Motor neuron (in vitro differentiated cells): Measurements from ENCODE around the gene PAK1. TPM values are rescaled to one million over a fixed set of nuclear protein-coding genes. Genes with fewer than 3 reads are reported as not detected.

ENCODE experiments used
- ATAC-seq, 8 experiments: fragments of 200-7000 bp; cut with Tn5 transposase; replicated peaks in 6 of 8; 2 replicates each; pipeline ENCODE4 v1.8.0; 2021; ENCODE audit warnings: mild to moderate bottlenecking in 8 of 8, moderate library complexity in 8 of 8
- H3K27ac ChIP-seq, 2 donors: fragments of 250-450 bp; sonication (Bioruptor Pico); 2 replicates each; pipeline ENCODE4 v1.9.0; 2021; ENCODE audit warnings: antibody characterized with exemption in 2 of 2, mild to moderate bottlenecking in 2 of 2, moderate library complexity in 1 of 2
- H3K4me1 ChIP-seq, 2 donors: fragments of 250-450 bp; sonication (Bioruptor Pico); replicated peaks in 1 of 2; 2 replicates each; pipeline ENCODE4 v1.6.1; 2021; ENCODE audit warnings: antibody characterized with exemption in 2 of 2, mild to moderate bottlenecking in 2 of 2, moderate library complexity in 1 of 2
- H3K4me3 ChIP-seq, 5 donors: fragments of 250-450 bp; sonication (Bioruptor Pico); 2 replicates each; pipeline ENCODE4 v1.9.0; 2021; ENCODE audit warnings: antibody characterized with exemption in 5 of 5, mild to moderate bottlenecking in 5 of 5, moderate library complexity in 4 of 5
- WGBS, 10 experiments: fragments of 450-650 bp; shearing (Covaris generic); methylation state at CpG; one replicate each; pipeline ENCODE4 v1.0.0; 2022; 5-methylcytosine and 5-hydroxymethylcytosine counted together
- in situ Hi-C, 9 experiments: fragments of 400-800 bp; cut with MboI; loops; one replicate each; pipeline ENCODE4 v1.15.0; 2021; ENCODE audit warnings: low sequenced_read_pairs in 9 of 9, low pct_unique_long_range_greater_than_20kb in 2 of 9; ENCODE audit not compliant: unreplicated experiment in 9 of 9
- total RNA-seq, 8 experiments: library from RNA; unstranded; fragments of 300-600 nt; gene quantifications; 2 replicates each; pipeline versions ENCODE4 v1.2.3 to v1.2.4, GENCODE V29; 2022

PAK1 gene
- total RNA-seq, 8 experiments from 2014 or later, result 36.6 to 108 (median 48.7) TPM

DNA sequence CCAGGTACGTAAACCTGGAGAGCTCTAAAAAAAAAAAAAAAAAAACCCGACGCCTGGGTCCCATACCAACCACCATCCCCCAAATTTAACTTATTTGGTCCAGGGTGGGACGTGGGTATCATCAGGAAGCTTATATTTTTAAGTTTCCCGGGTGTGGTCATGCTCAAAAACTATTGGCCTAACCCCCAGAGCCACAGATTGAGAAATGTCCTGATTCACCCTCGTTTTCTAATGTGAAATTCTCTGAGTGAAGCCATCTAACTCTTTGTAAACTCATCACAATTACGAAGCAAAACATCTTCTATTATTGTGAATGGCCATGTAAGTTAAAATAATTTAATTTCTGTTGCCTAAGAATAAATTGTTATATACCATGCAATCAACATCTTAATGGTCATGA, 29.6 kb downstream of the PAK1 start:
- peaks cover 3 to 7% of the 10 kb centered on the region in 2 donors for H3K4me1 ChIP-seq
- H3K27ac ChIP-seq, result no peak overlapping the region
- 39 to 96% (median 83%) methylated on average over 3 to 7 of the region's 7 CpGs for WGBS, 10 experiments
- no peak for ATAC-seq
- in situ Hi-C loops, result no loop called here
- no peak overlapping the region for H3K4me3 ChIP-seq

DNA sequence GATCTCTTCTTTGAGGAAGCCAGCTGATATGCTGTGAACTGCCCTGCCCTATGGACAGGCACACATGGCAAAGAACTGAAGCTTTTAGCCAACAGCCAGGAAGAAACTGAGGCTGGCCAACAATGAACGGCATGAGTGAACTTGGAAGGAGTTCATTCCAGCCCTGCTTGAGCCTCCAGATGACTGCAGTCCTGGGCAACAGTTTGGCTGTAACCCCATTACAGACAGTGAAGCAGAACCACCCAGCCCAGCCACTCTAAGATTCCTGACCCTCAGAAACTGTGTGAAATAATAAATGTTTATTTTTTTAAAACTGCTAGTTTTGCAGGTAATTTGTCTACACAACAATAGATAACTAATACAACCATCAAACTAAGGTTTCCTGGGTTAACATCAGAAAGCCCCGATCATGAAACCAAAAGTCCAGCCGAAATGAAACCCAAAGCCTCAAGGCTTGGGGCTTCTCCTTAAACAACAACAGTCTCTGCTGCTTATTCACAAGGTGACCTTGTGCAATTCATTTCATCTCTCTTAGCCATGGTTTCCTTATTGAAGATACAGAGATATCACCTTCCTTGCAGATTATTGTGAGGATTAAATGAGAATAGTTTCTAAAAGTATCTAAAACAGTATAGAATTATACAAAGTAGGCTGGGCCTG, 31.4 kb downstream of the PAK1 start:
- no peaks in the 10 kb centered on the region for H3K4me1 ChIP-seq
- ATAC-seq, result no peak
- no peak overlapping the region for H3K27ac ChIP-seq
- 40 to 100% (median 98%) methylated on average over 1 to 3 of the region's 3 CpGs; no CpG with 5 or more reads in 2 of the 10 experiments for WGBS, 10 experiments
- in situ Hi-C loops, result no loop called here
- no peak overlapping the region for H3K4me3 ChIP-seq

DNA sequence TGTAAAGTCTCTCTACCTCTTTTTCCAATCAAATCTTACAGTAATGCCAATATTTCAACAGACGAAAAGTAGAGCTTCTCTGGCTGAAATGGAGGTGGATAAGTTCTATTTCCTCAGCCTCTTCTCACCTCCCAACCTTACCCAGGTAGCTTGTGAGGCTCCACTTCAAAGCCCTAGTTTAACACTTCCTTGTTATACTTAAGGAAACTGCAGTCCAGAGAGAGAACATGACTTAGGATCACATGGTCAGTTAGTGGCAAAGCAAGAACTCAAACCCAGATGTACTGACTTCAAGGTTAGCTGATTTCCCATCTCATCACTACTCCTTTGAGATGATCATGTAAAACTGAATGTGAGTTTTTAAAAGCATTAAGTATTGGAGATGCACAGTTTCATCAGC, 32.5 kb downstream of the PAK1 start:
- in situ Hi-C loops, result no loop called here
- no peak overlapping the region for H3K4me3 ChIP-seq
- ATAC-seq, result no peak
- no peaks in the 10 kb centered on the region for H3K4me1 ChIP-seq
- WGBS, 10 experiments, result 17 to 100% (median 80%) methylated on average over 1 of the region's 1 CpG; no CpG with 5 or more reads in 3 of the 10 experiments
- no peak overlapping the region for H3K27ac ChIP-seq

DNA sequence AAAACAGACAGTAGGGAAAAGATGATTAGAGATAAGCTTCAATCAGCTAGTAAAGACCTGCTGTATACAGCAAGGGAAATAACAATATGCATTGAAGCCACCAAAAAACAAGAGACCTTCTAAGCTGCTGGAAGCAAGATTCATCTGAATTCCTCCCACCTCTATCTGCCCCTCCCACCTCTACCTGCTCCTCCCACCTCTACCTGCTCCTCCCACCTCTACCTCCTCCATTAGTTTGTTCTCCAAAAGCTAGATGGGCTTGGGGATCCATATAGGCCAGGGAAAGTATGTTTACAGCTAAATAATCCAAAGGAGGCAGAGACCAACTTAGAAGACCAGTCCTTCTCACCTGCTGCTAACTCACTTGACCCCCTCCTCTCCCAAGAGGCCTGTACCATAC, 33.2 kb downstream of the PAK1 start:
- H3K4me1 ChIP-seq, result no peaks in the 10 kb centered on the region
- in situ Hi-C loops, result no loop called here
- no peak overlapping the region for H3K4me3 ChIP-seq
- no peak for ATAC-seq
- no peak overlapping the region for H3K27ac ChIP-seq

DNA sequence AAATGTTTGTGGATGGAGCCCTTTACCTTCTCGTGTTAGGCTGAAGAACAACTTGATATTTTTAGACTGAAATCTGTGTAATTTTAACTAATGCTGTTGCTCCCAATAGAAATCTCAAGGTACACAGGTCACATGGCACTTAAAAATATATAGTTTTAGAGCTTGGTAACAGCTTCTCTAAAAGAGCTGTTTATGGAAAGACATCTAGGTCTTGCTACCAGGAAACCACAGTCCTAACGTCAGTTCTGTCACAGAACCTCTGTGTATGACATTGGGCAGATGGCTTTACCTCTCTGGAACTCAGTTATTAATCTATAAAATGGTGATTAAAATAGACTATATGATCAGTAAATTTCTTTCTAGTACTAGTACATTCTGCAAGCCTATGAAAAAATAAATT, 35.4 kb downstream of the PAK1 start:
- no peak for ATAC-seq
- no peaks in the 10 kb centered on the region for H3K4me1 ChIP-seq
- 0 to 100% (median 90%) methylated on average over 1 to 2 of the region's 2 CpGs; no CpG with 5 or more reads in 1 of the 10 experiments for WGBS, 10 experiments
- H3K27ac ChIP-seq, result no peak overlapping the region
- in situ Hi-C loops, result no loop called here
- H3K4me3 ChIP-seq, result no peak overlapping the region

DNA sequence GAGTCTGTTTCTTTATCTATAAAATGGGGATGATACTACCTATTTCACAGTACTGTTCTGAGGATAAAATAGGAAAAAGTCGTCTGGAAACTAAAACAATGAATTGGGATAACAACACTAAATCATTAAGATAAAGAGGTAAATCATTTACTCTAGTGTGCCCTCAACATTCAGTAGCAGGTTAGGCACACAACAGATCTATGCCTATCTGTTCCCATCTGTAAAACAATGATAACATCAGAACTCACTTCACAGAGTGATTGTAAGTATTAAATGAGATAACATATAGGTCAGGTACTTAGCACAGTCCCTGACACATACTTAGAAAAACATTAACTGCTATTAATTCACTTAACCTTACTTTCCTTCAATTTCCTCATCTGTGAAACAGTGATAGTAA, 36.9 kb downstream of the PAK1 start:
- in situ Hi-C loops, result no loop called here
- Histone ChIP-seq H3K27ac (no peak overlapping the region), H3K4me3 (no peak overlapping the region), H3K4me1 (no peaks in the 10 kb centered on the region)
- WGBS, 10 experiments, result 11 to 71% (median 25%) methylated on average over 1 of the region's 1 CpG; no CpG with 5 or more reads in 2 of the 10 experiments
- ATAC-seq, result no peak

DNA sequence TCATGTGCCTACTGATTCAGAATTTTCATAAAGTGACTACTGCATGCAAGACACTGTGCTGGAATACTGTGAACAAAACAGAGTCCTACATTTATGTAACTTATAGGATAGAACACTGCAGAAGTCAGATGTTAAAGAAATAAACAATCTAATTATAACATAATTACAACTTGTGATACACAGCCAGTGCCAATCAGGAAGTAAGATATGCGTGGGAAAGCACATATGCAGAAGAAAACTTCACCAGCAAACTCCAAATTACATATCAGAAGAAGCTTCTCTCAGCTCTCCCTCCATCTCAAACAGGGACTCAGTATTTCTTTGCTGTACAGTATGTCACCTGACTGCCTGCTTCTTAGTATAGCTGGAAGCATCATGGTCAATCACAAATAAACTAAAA, 37.4 kb downstream of the PAK1 start:
- ATAC-seq, result peak in 2 of 8 experiments; percentile 25 to 26
- Histone ChIP-seq H3K4me3 (no peak overlapping the region), H3K4me1 (no peaks in the 10 kb centered on the region), H3K27ac (no peak overlapping the region)
- 14 to 100% (median 50%) methylated on average over 1 of the region's 1 CpG; no CpG with 5 or more reads in 5 of the 10 experiments for WGBS, 10 experiments
- in situ Hi-C loops, result no loop called here

DNA sequence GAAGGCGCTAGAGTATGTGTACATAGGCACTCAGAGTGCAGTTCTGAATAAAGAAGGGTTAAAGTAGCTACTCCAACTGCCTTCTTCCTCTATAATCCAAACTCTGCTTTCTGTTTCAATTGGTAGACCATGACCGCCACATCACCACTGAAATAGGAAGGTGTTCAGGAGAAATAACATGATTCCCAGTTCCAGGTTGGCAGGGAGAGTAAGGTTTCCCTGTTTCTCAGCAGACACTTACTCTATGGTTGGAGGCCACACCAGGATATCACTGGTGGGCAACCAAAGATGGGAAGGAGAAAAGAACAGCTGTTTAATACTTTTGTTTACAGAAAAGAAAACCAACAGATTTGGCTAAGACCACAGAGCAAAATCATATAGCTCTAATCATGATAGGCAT, 37.9 kb downstream of the PAK1 start:
- in situ Hi-C loops, result no loop called here

DNA sequence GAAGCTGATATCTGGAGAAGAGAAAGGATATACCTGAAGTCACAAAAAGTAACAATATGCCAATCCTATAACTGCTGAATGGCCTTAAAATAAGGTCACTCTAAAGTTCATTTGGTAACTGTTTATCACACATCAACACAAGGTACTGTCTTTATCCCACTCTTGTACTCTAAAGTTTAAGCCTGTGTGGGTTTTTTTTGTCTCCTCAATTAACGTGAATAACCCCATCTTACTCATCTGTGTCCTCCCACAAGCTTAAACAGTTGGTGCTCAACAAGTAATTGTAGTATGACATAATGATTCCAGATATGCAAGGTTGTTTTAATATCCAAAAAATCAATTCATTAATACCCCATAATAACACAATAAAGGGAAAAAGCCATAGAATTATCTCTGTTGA, 42.1 kb downstream of the PAK1 start:
- in situ Hi-C loops, result no loop called here
- no peak for ATAC-seq
- Histone ChIP-seq H3K4me1 (no peaks in the 10 kb centered on the region), H3K4me3 (no peak overlapping the region), H3K27ac (no peak overlapping the region)
- WGBS, 10 experiments, result 17 to 100% (median 100%) methylated on average over 1 of the region's 1 CpG; no CpG with 5 or more reads in 3 of the 10 experiments

More for the DNA sequence above, 37.9 kb downstream of the PAK1 start:
- Histone ChIP-seq H3K4me1 (no peaks in the 10 kb centered on the region), H3K4me3 (no peak overlapping the region), H3K27ac (no peak overlapping the region)
- no peak for ATAC-seq
- 86 to 100% (median 93%) methylated on average over 1 to 2 of the region's 2 CpGs; no CpG with 5 or more reads in 2 of the 10 experiments for WGBS, 10 experiments

DNA sequence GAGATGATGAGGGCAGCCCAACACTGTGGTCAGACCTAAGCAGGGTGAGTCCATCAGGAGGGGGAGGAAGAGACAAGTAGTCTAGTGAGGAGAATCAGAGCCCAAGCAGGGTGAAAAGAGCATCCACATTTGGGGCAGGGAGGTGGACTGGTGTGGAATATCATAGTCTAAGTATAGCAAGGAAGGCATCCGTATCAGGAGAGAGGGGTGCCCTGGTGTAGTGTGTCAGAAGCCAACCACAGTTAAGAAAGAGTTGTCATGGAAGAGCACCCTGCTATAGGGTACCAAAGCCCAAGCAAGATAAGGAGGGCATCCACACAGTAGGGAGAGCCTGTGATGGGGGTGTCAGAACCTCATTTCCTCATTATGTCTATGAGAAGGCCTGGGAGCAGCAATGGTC, 45.3 kb downstream of the PAK1 start:
- in situ Hi-C loops, result no loop called here
- Histone ChIP-seq H3K27ac (no peak overlapping the region), H3K4me1 (no peaks in the 10 kb centered on the region), H3K4me3 (no peak overlapping the region)
- 100% methylated on average over 1 of the region's 1 CpG; no CpG with 5 or more reads in 7 of the 10 experiments for WGBS, 10 experiments
- ATAC-seq, result no peak

DNA sequence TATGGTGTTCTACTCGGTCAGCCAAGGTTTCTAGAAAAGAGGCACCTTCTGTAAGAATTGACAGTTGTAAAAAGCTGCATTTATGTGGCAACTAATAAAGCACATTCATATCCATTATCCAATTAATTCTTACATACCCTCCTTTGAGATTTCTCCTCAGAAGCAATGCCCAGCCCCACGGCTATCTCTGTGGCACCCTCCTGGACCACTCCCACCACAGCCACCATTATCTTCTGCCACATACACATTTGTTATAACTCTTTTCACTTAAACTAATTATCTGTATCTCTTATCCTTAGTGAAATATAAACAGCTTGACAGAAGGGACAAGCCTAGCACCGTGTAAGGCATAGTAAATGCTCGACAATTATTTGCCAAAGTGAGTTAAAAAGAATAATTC, 48.5 kb downstream of the PAK1 start:
- no peak for ATAC-seq

DNA sequence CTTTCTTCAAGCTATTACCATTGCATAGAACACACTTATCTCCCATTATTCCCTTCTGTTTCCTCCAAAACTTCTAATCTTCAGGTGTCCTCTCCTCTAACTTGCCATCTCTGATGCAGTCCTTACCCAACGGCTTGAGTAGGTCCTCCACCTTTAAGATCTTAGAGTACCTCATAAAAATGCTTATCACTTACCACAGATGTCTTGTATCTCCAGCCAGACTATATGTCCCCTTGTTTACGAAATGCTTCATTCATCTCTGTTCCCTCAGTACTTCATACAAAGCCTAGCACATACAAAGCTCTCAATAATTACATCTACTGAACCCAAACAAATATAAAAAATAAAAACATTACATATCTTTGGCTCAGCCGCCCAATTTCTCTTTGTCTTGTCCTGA, 49.2 kb downstream of the PAK1 start:
- WGBS, 10 experiments, result 58 to 100% (median 89%) methylated on average over 1 to 3 of the region's 3 CpGs
- ATAC-seq, result no peak
- no peak overlapping the region for H3K27ac ChIP-seq
- in situ Hi-C loops, result loop anchor here in 1 of 9 experiments (25.0 kb wide), 1 partner anchor 113 kb away; no protein-coding TSS in a partner anchor
- no peak overlapping the region for H3K4me3 ChIP-seq
- H3K4me1 ChIP-seq, result peaks cover 0 to 5% of the 10 kb centered on the region in 2 donors

More for the DNA sequence above, 48.5 kb downstream of the PAK1 start:
- H3K4me1 ChIP-seq, result peaks cover 0 to 5% of the 10 kb centered on the region in 2 donors
- 60 to 100% (median 90%) methylated on average over 1 to 4 of the region's 4 CpGs; no CpG with 5 or more reads in 2 of the 10 experiments for WGBS, 10 experiments
- H3K4me3 ChIP-seq, result no peak overlapping the region
- no peak overlapping the region for H3K27ac ChIP-seq
- in situ Hi-C loops, result no loop called here

DNA sequence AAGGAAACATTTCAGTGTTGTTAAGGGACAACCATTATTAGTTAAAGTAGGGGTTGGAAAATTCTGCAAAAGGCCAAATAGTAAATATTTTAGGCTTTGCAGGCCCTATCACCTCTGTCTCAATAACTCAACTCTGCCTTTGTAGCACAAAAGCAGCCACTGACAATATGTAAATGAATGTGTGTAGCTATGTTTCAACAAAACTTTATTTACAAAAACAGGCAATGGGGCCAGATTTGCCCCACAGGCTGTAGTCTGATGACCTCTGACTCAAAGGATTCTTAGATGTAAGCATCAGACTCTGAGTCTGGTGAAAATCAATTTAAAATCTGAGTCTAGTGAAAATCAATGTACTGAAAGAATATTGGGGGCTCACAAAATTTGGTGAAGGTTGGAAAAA, 50.3 kb downstream of the PAK1 start:
- H3K4me1 ChIP-seq, result peaks cover 0 to 5% of the 10 kb centered on the region in 2 donors
- in situ Hi-C loops, result loop anchor here in 1 of 9 experiments (25.0 kb wide), 1 partner anchor 114 kb away; no protein-coding TSS in a partner anchor
- ATAC-seq, result no peak
- no peak overlapping the region for H3K4me3 ChIP-seq
- no peak overlapping the region for H3K27ac ChIP-seq

DNA sequence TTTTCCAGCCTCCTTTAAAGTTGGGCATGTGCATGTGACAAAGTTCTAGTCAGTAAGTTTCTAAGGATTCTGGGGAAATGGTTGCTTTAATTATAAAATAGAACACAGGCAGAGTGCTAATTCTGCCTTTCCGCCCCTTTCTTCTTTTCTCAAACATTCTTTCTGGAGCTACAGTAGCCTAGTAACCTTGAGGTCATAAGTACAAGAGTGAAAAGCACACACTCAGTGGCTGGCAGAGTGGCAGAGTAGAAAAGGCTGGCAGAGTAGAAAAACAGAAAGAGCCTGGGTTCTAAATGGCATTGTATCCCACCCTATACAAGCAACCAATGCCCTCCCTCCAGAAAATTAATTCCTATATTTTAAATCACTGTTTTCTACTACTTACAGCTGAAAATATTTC, 51.2 kb downstream of the PAK1 start:
- no peak overlapping the region for H3K4me3 ChIP-seq
- peaks cover 0 to 5% of the 10 kb centered on the region in 2 donors for H3K4me1 ChIP-seq
- ATAC-seq, result peak in 3 of 8 experiments; percentile 45 to 90 (median 53)
- WGBS, 10 experiments, result 40 to 100% (median 80%) methylated on average over 1 of the region's 1 CpG; no CpG with 5 or more reads in 3 of the 10 experiments
- in situ Hi-C loops, result loop anchor here in 1 of 9 experiments (25.0 kb wide), 1 partner anchor 115 kb away; no protein-coding TSS in a partner anchor
- no peak overlapping the region for H3K27ac ChIP-seq
